Adrenal gland (tissue), 12 donors: ENCODE results near the gene FAM50B. TPM values are rescaled to one million over a fixed set of nuclear protein-coding genes. Genes with fewer than 3 reads are reported as not detected.

Experiments used
- DNase-seq, 7 donors: peaks; one replicate each; pipeline ENCODE4 v3.0.0-alpha.2; 2019 to 2020
- H3K27ac ChIP-seq, 5 donors: fragments of 200-600 bp; sonication (generic) in 4 of 5; 1 replicate in 3 of 5; 2 replicates in 2 of 5; pipeline versions ENCODE4 v1.5.1 to v1.8.0; 2016 to 2020; ENCODE audit warnings: mild to moderate bottlenecking in 1 of 5
- H3K27me3 ChIP-seq: fragments of 200-600 bp; 2 replicates; pipeline ENCODE4 v1.8.0; 2021
- H3K36me3 ChIP-seq, 2 donors: fragments of 200-600 bp; replicated peaks in 1 of 2; 1 replicate in 1 of 2; 2 replicates in 1 of 2; pipeline versions ENCODE4 v1.5.1 to v1.8.0; 2018 to 2022
- H3K4me1 ChIP-seq, 2 donors: fragments of 200-600 bp; replicated peaks in 1 of 2; 1 replicate in 1 of 2; 2 replicates in 1 of 2; pipeline versions ENCODE4 v1.5.1 to v1.8.0; 2018 to 2021
- H3K4me3 ChIP-seq, 4 donors: fragments of 200-600 bp; sonication (generic) in 3 of 4; one replicate each; pipeline ENCODE4 v1.5.1; 2016 to 2018
- H3K9me3 ChIP-seq, 3 donors: fragments of 200-600 bp; sonication (generic) in 1 of 3; replicated peaks in 1 of 3; 1 replicate in 2 of 3; 2 replicates in 1 of 3; pipeline versions ENCODE4 v1.5.1 to v1.8.0; 2016 to 2021
- CTCF ChIP-seq, 6 experiments: fragments of 450-650 bp in 4 of 6; fragments of 200-600 bp in 2 of 6; sonication (generic) in 1 of 6; IDR thresholded peaks; 1 replicate in 5 of 6; 2 replicates in 1 of 6; pipeline versions ENCODE4 v1.5.1 to v1.8.0; 2016 to 2021; ENCODE audit warnings: antibody characterized with exemption in 6 of 6, mild to moderate bottlenecking in 2 of 6, moderate library complexity in 1 of 6
- POLR2A ChIP-seq, 2 donors: fragments of 450-650 bp; IDR thresholded peaks; one replicate each; pipeline ENCODE4 v1.6.1; 2017; ENCODE audit warnings: antibody characterized with exemption in 2 of 2, mild to moderate bottlenecking in 2 of 2, moderate library complexity in 1 of 2
- WGBS, 4 donors: extraction: QIAGEN DNeasy Blood & Tissue Kit in 2 of 4; methylation state at CpG; one replicate each; pipeline versions ENCODE4 v1.1.5 to v1.1.7; 2013 to 2017; 5-methylcytosine and 5-hydroxymethylcytosine counted together
- intact Hi-C, 2 donors: fragments of 100-400 bp; cut with DNase I; formaldehyde crosslinking; loops; one replicate each; pipeline versions ENCODE4 v1.14.1 to v1.15.0; 2022 to 2023
- polyA plus RNA-seq, 3 donors: library from polyadenylated mRNA; stranded (reverse); fragments of 200-250 nt in 2 of 3; fragments of 350-450 nt in 1 of 3; fragmentation: Illumina TruSeq in 1 of 3; extraction: RNeasy Lipid Tissue Mini Kit (QIAGEN cat#74804) in 1 of 3; gene quantifications; one replicate each; pipeline ENCODE4 v1.2.3, GENCODE V29; 2013 to 2014
- total RNA-seq, 9 donors: library from RNA; depleted of rRNA in 4 of 9; stranded (reverse); fragments of >200 nt in 4 of 9; fragments of 120-200 nt in 1 of 9; fragmentation: NEBNext Ultra II Directional in 1 of 9; extraction: Animal tissue kit (Norgen Biotek cat#: 25700) in 1 of 9; gene quantifications; one replicate each; pipeline versions ENCODE4 v1.1.0 to v1.2.4, GENCODE V29; 2013 to 2023
- donor health status: healthy with polysubstance abuse.
- donor health status: Bipolar disorder and iron deficiency.
- donor health status: DM: yes; HTN: yes; CAD: no.
- donor health status: DM: no; HTN: no; CAD: no.
- donor health status: DM: no; HTN: no; CAD: no.
- donor health status: DM: yes; HTN: yes; CAD: no.

Gene FAM50B
- total and polyA plus RNA-seq, 12 donors: 5.9 to 119 (median 14.2) TPM

- WGBS, 4 donors: 73 to 83% (median 79%) methylated on average over 8 of the region's 8 CpGs
- Histone ChIP-seq H3K27ac (no peak overlapping the region), H3K9me3 (no peaks in the 10 kb centered on the region), H3K27me3 (no peaks in the 10 kb centered on the region), H3K36me3 (no peaks in the 10 kb centered on the region), H3K4me1 (no peaks in the 10 kb centered on the region), H3K4me3 (no peak overlapping the region)
- intact Hi-C loops: no loop called here
- no peak for DNase-seq
- TF ChIP-seq POLR2A (IDR thresholded peaks at IDR 0.05) (no peak), CTCF (IDR thresholded peaks at IDR 0.05) (no peak)
These were observed 9.9 kb upstream of the FAM50B start for GRCh38 chr6:3838992-3839867.

DNA sequence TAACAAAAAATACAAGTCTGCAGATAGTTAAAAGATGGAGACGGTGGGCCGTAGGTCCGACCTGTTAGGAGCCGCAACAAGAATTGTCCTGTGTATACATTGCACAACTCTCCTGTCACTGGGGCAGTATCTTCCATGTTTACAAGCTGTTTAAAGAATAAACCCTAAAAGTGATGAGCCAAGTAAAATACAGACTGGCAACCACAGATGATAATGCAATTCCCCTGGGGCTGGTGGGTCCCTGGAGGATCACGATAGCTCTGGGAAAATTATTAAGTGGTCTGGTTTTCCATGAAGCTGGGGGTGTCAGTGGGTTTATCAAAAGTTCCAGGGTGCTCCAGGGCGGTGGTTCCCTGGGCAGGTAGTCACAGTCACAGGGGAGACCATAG lies 8.1 kb upstream of the FAM50B start:
- intact Hi-C loops: no loop called here
- no peaks in the 10 kb centered on the region for H3K27me3 ChIP-seq
- 83 to 92% (median 88%) methylated on average over 6 of the region's 6 CpGs for WGBS, 4 donors
- no peaks in the 10 kb centered on the region for H3K4me1 ChIP-seq
- H3K9me3 ChIP-seq: no peaks in the 10 kb centered on the region
- H3K36me3 ChIP-seq: no peaks in the 10 kb centered on the region
- H3K4me3 ChIP-seq: no peak overlapping the region
- no peak for TF ChIP-seq POLR2A (IDR thresholded peaks at IDR 0.05)
- TF ChIP-seq CTCF (IDR thresholded peaks at IDR 0.05): no peak
- peak overlapping the region in 1 of 5 donors; percentile 32 for H3K27ac ChIP-seq
- DNase-seq: no peak

DNA sequence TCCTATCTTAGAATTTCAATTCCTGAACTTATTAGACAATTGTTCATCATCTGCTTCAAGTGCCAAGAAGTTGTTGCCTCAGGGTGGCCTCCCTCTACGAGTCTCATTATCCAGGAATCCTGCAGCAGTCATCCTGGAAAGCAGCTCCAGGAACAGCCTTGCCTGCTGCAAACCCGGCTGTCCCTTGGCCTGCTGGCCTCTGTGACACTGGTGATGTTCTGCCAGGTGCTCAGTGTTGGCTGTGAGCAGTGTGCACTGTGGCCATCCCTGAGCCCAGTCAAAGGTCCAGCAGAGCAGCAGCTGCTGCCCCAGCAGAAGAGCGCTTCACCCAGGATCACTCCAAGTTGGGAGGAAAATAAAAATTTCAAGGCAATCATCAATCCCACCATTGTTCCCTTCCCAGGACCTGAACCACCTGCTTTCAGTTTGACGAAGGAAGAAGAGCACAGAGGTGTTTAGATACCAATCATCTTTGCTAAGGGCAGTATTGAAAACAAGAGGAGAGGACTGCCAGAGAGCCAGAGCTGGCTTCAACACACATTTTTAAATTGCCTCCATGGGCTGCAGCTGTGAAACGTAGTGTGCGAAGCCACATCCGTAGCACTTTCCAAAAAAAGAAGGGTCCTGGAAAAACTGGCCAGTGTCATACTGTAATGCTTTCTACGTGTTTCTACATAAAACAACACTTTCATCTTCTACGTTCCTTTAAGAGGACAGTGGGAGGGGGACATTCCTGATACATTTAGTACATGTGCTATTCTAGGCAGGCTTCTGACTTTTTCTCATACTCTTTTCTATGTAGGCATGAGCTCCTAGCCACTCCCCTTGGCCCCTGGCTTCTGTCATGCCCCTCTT lies 7.2 kb upstream of the FAM50B start:
- TF ChIP-seq CTCF (IDR thresholded peaks at IDR 0.05): no peak
- TF ChIP-seq POLR2A (IDR thresholded peaks at IDR 0.05): no peak
- no peak overlapping the region for H3K4me3 ChIP-seq
- no peak overlapping the region for H3K27ac ChIP-seq
- no peaks in the 10 kb centered on the region for H3K27me3 ChIP-seq
- WGBS, 4 donors: 64 to 71% (median 69%) methylated on average over 9 of the region's 9 CpGs
- intact Hi-C loops: no loop called here
- H3K9me3 ChIP-seq: no peaks in the 10 kb centered on the region
- no peaks in the 10 kb centered on the region for H3K4me1 ChIP-seq
- peak in 1 of 7 donors; percentile 58 for DNase-seq
- H3K36me3 ChIP-seq: no peaks in the 10 kb centered on the region

DNA sequence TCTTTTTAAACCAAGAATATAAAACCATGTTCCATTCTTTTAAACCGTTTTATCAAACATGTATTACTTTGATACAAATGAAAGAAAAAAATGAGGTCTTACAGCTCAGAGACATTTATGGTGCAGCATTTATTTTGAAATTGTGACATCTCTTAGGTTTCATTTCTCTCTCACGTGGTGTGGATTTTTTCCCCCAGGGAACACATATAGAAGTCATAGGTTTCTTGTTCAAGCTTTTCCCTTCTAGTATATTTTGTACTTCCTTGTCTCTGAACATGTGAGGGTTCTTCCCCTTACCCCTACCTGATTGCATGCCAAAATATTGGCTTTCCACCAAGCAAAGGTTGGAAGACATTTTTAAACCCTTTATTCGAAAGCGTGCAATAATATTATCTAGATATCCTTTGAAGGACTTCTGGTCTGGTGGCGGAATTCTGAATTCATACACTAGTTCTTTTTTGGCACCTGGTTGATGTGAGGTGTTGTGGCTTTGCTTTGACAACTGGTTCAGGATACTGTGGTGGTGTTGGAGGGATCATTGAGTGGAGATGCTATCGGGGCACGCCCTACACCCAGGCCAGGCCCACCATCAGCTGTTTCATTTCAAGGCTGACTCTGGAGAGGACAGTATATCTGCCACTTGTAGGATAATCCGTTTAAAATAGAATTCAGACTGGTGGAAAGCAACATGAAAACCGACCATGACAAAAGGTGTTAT lies 5.6 kb upstream of the FAM50B start:
- Histone ChIP-seq H3K36me3 (no peaks in the 10 kb centered on the region), H3K4me3 (no peak overlapping the region), H3K9me3 (no peaks in the 10 kb centered on the region), H3K4me1 (peaks cover 0 to 3% of the 10 kb centered on the region in 2 donors), H3K27ac (no peak overlapping the region), H3K27me3 (no peaks in the 10 kb centered on the region)
- intact Hi-C loops: no loop called here
- DNase-seq: no peak
- no peak for TF ChIP-seq POLR2A (IDR thresholded peaks at IDR 0.05)
- WGBS, 4 donors: 68 to 81% (median 71%) methylated on average over 9 of the region's 9 CpGs
